Cardiac fibroblast (primary cell): Measurements from ENCODE around the gene LUZP2.

Experiments
- DNase-seq, 2 donors: peaks; one replicate each; pipeline versions ENCODE4 v3.0.0 to v3.0.0-alpha.2; 2010; ENCODE audit warnings: low read depth in 2 of 2
- H3K4me3 ChIP-seq, 2 donors: replicated peaks in 1 of 2; 1 replicate in 1 of 2; 2 replicates in 1 of 2; pipeline ENCODE4 v1.5.1; 2011; ENCODE audit warnings: low read depth in 2 of 2, low read length in 2 of 2, mild to moderate bottlenecking in 2 of 2, moderate library complexity in 1 of 2
- TF ChIP-seq, protein P1 (sequence below): IDR thresholded peaks from one replicate; pipeline ENCODE4 v1.5.1; 2011; ENCODE audit warnings: low read depth, mild to moderate bottlenecking, low read length, inconsistent platforms

LUZP2 gene

DNA sequence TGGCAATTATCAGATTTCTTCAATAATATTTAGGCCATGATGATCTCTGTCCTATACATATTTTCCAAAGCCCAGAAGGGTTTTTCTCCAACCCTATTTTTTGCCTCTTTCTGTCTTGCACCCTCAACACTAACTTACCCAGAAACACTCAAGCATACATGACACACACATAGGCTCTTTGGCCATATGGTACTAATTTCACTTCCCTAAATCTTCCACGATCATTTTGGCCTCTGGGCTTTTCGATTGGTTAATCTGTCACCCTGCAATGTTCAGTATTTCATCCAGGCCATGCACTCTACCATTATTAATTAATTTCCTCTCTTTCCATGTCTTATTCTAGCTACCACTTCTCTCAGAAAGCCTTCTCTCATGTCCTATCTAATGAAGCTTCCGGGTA, 59.8 kb downstream of the LUZP2 start:
- H3K4me3 ChIP-seq = no peak overlapping the region
- TF ChIP-seq, protein P1, sequence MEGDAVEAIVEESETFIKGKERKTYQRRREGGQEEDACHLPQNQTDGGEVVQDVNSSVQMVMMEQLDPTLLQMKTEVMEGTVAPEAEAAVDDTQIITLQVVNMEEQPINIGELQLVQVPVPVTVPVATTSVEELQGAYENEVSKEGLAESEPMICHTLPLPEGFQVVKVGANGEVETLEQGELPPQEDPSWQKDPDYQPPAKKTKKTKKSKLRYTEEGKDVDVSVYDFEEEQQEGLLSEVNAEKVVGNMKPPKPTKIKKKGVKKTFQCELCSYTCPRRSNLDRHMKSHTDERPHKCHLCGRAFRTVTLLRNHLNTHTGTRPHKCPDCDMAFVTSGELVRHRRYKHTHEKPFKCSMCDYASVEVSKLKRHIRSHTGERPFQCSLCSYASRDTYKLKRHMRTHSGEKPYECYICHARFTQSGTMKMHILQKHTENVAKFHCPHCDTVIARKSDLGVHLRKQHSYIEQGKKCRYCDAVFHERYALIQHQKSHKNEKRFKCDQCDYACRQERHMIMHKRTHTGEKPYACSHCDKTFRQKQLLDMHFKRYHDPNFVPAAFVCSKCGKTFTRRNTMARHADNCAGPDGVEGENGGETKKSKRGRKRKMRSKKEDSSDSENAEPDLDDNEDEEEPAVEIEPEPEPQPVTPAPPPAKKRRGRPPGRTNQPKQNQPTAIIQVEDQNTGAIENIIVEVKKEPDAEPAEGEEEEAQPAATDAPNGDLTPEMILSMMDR = no peak
- DNase-seq = no peak

DNA sequence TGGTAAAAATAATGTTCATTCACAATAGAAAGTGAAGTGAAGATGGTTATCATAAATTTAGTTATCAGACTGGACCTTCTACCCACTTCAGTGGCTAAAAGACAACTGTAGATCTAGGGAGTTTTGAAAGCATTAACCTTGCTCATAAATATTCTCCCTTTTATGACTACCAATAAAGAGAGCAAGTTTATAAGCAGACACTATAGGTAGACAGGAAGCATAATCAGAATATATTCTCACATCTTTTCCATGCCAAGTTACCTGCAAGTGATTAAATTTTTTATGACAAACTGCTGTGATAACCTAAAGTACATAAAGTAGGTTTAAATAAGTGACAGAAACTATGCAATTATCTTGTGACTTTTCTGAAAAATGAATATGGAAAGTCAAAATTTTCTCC, 62.5 kb downstream of the LUZP2 start:
- H3K4me3 ChIP-seq = no peak overlapping the region
- TF ChIP-seq, protein P1 = no peak
- DNase-seq = no peak

DNA sequence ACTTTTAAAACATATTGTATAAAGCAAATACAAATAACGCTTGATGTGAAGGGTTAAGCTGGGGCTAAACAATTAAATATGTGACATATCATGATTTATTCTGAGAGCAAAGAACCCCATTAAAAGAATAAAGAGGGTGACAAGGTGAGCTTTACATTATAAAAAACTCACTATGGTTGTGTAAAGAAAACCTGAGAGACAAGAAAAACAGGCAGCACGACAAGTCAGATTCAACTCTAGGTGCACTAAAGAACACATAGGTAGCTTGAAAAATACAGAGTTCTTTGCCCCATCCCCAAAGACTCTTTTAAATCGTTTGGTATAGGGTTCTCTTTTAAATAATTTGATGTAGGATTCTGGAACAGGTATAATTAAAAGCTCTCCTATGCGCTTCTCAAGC, 63.5 kb downstream of the LUZP2 start:
- H3K4me3 ChIP-seq = no peak overlapping the region
- DNase-seq = no peak
- TF ChIP-seq, protein P1 = no peak

DNA sequence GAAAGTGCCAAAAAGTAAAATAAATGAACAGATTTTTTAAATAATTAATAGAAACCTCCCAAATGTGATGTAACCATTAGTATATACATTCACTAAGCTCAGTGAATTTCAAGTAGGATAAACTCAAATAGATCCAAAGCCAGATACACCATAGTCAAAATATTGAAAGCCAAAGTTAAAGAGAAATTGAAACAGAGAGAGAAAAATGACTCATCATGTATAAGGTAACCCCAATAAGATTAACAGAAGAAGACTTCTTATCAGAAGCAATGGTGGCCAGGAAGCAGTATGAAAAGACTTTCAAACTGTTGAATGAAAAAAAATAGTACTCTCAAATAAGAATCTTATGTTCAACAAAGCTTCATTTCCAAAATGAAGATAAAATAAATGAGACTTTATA, 70.5 kb downstream of the LUZP2 start:
- H3K4me3 ChIP-seq = no peak overlapping the region
- TF ChIP-seq, protein P1 = no peak
- DNase-seq = no peak

DNA sequence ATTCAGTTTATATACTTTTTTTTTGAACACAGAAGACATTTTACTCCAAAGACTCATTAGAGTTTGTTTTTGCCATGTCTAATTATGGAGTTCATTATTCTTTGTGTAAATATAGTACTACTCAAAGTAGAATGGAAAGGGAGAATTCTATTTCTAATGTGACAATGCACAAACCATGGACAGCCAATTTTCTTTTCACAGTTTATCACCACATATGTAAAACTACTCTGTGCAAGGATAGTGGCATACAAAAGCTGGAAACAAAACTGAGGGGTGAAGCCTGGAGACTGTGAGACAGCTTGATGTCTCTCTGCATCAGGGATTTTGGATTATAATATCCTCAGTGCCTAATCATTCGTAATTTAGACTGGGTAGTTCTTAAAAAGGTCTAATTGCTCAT, 75.5 kb downstream of the LUZP2 start:
- TF ChIP-seq, protein P1 = no peak
- no peak overlapping the region for H3K4me3 ChIP-seq

DNA sequence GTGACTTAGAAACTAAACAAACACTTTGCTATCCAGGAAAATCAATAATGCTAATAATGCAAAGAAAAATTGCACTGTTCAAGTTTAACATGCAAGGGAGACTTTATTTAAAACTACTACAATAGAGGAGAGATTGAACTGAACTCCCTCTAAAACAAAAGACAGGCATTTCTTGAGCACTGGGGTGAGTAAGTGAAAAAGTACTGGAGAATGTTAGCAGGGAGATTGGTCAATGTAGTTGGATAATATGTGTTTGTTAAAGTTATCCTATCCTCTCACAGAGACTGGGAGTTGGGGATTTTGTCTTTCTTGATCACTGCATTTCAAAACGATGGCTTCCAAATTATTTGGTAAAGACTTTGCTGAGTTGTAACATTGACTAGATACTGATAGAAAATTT, 77.6 kb downstream of the LUZP2 start:
- H3K4me3 ChIP-seq = no peak overlapping the region

More for the DNA sequence above, 75.5 kb downstream of the LUZP2 start:
- no peak for DNase-seq

DNA sequence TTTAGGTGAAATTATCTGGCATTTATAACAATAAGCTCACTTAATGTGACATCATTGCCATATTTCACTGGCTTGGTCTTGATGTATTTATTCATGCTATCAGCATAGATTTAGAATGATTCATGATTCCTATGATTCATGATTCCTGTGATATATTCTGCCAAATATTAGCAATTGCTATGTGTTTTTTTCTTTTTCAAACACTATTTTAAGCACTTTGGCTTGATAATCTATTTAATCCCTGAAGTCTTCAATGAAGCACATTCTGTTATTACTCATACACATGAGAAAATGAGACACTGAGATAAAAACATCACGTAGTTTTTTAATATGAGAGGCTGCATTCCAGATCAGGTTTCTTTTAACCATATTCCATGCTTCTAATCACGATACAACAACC, 78.5 kb downstream of the LUZP2 start:
- TF ChIP-seq, protein P1 = no peak
- H3K4me3 ChIP-seq = no peak overlapping the region
- DNase-seq = peak; percentile 58 to 69

More for the DNA sequence above, 77.6 kb downstream of the LUZP2 start:
- DNase-seq = peak; percentile 17 to 36
- TF ChIP-seq, protein P1 = no peak
